SK-N-SH (cell line): ENCODE measurements around the gene PHF12.

Experiments used
- EZH2phosphoT487 ChIP-seq: fragments of 200-600 bp; sonication (generic); IDR thresholded peaks from 2 replicates; pipeline ENCODE4 v1.6.1; 2017; ENCODE audit warnings: low read depth, mixed run types, mild to moderate bottlenecking, antibody characterized with exemption, moderate library complexity, borderline replicate concordance
- MAX ChIP-seq: IDR thresholded peaks from 2 replicates; pipeline ENCODE4 v1.4.0; 2012; ENCODE audit warnings: low read depth

DNA sequence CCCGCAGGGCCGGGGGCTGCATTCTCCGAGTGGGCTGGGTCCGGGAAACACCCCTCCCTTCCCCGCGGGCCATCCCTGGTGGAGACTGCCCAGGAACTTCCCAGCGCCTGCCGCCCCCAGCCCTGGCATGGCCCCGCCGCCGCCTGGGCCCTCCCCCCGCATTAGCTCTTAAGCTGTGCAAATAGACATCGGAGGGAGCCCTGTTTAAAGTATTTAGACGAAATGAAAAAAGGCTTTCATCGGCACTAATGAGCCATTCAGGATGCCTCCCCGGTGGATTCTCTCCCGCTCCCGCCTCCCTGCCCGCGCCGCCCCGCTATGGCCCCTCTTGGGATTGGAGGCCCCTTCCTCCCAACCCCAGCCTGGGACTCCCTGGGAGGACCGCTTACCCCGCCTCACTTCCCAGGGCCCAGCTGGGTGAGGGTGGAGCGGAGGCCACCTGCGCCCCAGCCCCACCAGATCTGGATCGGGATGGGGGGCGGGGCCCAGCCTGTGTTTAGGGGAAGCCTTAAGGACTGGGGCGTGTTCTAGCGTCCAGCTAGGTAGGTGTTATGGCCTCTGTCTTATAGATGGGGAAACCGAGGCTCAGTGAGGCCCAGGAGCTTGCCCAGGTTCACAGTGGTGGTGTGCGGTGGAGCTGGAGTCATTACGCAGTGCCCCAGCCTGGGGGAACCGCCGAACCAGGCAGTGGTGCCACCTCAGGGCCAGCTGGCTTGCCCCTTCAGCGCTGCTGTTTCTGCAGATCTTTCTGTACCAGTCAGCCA is 34.8 kb upstream of the PHF12 start:
- no peak for TF ChIP-seq EZH2phosphoT487
- TF ChIP-seq MAX = no peak
